HG03175 (cell line): Measurements from ENCODE around the gene ERN1.
"Not testable (repeated sequence)": the region's sequence is repeated elsewhere in the genome, so short reads cannot be mapped to it uniquely, and the experiment has no call there.

ENCODE experiments used
- ATAC-seq: cut with Tn5 transposase; IDR thresholded peaks from one replicate; pipeline ENCODE4 v1.9.1; 2021; ENCODE audit warnings: mild to moderate bottlenecking, moderate library complexity; ENCODE audit not compliant: unreplicated experiment

The ERN1 gene

GRCh38 chr17:64129765-64130558, at the start of gene ERN1:
ERN1 (minus strand) TSS chr17:64130144; CDS start chr17:64130029, 115 bp downstream.
- peak; percentile 84 for ATAC-seq

- not testable (repeated sequence) for ATAC-seq
These were observed 49.1 kb upstream of the ERN1 start for GRCh38 chr17:64179024-64179423.

GRCh38 chr17:64178011-64178825, 48.3 kb upstream of the ERN1 start:
- no peak for ATAC-seq

GRCh38 chr17:64177311-64178010, 47.5 kb upstream of the ERN1 start:
- no peak for ATAC-seq

- no peak for ATAC-seq
These were observed 46.6 kb upstream of the ERN1 start for GRCh38 chr17:64176556-64176955.

GRCh38 chr17:64174686-64175456, 44.9 kb upstream of the ERN1 start:
- ATAC-seq: no peak

- no peak for ATAC-seq
These were observed 43.7 kb upstream of the ERN1 start for GRCh38 chr17:64173646-64174045.

DNA sequence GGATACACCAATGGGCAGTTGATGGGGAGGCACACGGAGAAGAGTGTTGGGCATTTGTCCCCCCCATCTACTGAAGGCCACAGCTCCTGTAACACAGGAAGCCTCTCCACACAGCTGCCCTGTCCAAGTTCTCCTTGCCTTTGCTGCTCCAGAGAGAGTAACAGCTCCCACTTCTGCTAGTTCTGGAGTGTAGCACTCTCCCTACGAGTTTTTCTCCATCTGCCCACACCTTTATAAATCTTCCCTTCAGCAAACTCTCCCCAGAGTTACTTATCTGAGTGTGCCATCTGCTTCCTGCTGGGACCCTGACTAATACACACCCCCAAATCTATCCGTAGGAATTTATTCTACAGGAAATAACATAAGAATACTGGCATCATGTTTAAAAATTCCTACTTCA, 42.6 kb upstream of the ERN1 start:
- no peak for ATAC-seq

DNA sequence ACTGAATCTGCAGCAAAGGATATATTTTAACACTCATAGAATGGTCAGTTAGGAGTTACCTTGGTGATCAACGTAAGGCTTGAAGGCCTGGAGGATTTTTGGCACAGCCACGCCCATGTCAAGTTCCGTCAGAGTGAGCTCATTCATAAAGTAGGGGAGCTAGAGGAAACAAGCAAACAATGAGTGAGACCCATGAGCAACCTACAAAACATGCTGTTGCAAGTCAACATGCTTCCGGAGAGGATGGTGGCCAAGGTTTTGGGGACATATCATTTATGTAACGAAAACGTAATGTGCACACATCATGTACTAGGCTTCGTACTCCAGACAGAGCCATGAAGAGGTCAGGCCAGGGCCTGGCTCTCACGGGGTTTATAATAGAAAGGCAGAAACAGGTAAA, 41.1 kb upstream of the ERN1 start:
- no peak for ATAC-seq

GRCh38 chr17:64170286-64170685, 40.3 kb upstream of the ERN1 start:
- no peak for ATAC-seq

GRCh38 chr17:64167666-64168065, 37.7 kb upstream of the ERN1 start:
- not testable (repeated sequence) for ATAC-seq

- no peak for ATAC-seq
These were observed 36.9 kb upstream of the ERN1 start for GRCh38 chr17:64166876-64167275.

DNA sequence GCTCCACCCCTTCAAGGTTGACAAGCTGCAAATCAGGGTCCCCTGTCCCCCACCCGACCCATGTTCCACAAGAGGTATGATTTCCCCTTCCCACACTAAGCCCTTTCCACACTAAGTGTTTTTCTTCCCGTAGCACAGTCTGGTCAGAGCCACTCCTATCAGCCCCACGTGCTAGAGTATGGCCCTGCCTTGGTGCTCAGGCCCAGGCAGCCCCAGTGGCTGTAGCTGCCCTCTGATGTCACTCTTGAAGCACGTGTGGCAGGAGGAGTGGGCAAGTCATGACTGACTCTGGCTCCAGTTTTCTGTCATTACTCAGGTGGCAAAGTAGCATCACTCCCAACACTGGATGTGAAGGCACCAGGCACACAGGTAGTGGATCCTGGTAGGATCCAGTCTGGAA, 35.4 kb upstream of the ERN1 start:
- ATAC-seq: no peak

GRCh38 chr17:64164596-64165285, 34.8 kb upstream of the ERN1 start:
- no peak for ATAC-seq

GRCh38 chr17:64163468-64163867, 33.5 kb upstream of the ERN1 start:
- no peak for ATAC-seq

DNA sequence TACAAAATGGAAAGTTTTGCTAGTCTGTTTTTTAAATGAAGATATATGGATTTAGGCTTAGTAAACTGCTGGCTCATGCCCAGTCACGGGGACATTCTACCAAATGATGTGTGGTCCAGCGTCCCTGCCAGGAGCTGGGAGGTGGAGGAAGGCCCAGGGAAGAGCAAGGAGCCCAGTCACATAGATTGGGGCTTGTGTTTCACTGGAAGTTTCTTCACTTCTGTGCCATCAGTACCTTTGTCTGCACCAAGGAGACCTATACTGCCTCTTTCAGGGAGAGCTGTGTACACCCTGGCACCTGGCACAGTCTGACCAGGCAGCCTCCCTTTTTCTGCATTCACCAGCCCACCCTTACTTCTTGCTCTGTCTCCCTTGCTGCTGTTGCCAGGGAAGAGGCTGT, 32.6 kb upstream of the ERN1 start:
- no peak for ATAC-seq

DNA sequence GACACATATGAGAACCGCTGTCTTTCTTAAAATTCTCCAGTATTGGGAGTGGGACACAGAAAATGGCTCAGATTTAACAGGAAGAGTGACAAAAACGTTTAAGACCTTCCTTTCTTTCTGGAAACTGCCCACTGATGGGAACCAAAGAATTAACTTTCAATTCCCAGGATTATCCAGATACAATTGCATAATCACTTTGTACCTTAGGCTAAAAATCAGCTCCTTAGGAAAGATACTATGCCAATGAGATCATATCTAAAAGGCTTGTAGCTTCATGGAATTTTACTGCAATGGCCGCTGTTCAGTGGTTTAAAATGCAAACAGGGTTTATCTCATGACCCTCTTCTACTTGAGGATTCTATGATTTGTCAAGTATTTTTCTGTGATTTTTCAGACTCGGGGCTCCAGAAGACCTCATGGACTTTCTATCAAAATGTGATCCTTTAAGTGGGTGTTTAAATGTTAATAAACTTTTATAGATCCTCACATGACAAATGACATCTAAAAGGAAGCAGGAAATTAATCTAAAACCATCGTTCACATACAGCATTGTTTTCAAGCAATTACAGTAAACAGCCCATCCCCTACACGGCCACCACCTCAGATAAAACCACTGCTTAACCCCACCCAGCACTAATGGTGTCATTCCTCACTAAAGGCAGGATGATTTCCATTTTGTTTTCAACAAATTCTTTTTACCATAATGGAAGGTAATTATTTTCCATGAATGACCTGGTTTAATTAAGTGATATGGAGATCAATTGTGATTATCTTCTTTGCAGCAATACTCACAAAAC, 31.6 kb upstream of the ERN1 start:
- no peak for ATAC-seq

GRCh38 chr17:64160378-64160777, 30.4 kb upstream of the ERN1 start:
- no peak for ATAC-seq

DNA sequence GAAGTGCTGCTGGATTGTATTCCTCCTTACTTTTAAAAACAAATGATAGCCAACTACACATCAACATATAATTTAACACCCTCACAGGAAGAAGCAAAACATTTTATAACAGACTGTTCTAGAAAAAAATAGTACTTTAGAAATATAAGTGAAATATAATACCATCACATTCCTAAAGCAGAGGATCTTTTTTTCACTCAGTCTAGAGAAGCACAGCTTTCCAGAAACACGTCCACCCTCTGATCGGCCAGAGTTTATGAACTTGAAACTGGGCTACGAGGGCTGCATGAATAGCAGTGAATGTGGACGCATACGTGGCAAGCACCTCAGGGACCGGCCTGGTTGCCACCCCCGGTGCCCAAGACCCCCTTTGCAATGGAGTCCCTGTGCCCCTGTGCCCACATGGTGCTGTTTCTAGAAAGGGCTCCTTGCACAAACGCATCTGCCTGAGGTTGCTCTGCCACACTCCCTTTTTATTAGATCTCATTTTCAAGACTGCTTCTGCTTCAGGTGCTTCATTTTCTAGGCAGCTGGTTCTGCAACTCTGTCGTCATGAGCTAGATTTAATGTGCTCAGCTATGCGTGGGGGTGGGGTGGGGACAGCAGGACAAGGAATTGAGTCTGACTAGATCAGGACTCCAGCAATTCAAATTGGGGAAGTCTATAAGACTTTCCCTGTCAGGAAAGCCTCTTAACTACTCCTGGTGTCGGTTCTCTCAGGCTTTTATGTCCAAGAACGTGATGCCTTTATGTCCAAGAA, 29.1 kb upstream of the ERN1 start:
- ATAC-seq: no peak
